HG02678 (cell line): ENCODE data around the gene COL4A2.
"Not testable (repeated sequence)": the region's sequence is repeated elsewhere in the genome, so short reads cannot be mapped to it uniquely, and the experiment has no call there.

Experiments
- ATAC-seq: cut with Tn5 transposase; IDR thresholded peaks from one replicate; pipeline ENCODE4 v1.9.1; 2021; ENCODE audit warnings: mild to moderate bottlenecking, moderate library complexity; ENCODE audit not compliant: unreplicated experiment

COL4A2 gene

GRCh38 chr13:110524541-110525257 lies 217.6 kb downstream of the COL4A2 start:
- no peak for ATAC-seq

DNA sequence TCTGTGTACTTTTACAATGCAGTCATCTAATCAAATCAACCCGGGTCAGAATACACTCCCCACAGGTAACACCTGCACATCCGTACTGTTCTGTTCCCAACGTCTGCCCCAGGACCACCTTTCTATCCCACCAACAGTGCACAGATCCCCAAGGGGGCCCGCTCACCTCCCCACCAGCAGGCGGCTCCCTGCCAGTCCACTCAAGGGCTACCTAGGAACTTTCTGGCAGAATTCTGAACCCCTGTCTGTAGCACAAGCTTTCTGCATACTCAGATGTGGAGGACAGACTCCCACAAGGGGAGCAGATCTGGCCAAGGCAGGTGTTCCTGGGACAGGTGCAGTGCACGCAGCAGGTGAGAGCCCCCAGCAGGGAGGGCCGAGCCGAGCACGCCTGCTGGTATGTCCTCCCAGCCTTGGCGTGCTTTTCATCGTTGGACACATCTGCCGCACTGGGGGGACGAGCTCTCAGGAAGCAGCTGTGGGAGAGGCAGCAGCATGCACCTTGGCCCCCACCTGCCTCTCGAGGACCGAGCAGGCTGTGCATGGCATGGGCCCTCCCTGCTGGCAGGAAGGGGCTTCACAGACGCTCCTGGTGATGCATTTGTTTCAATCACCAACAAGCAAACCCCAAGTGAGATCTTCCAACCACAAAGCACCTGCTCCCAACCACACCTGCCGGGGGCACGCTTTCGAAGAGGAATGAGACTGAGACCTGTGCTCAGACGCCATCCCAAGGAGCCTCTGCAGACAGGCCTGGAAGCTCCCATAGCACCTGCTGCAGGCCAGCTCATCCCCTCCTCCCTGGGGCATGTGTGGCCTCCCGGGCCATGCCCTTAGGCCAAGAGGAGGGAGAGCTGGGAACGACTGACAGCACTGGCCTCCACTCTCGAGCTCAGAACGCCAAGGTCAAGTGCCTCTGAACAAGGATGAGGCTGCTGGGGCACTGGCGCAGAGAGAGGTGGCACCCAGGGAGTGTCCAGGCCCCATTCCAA lies 218.5 kb downstream of the COL4A2 start:
- ATAC-seq = peak; percentile 90

DNA sequence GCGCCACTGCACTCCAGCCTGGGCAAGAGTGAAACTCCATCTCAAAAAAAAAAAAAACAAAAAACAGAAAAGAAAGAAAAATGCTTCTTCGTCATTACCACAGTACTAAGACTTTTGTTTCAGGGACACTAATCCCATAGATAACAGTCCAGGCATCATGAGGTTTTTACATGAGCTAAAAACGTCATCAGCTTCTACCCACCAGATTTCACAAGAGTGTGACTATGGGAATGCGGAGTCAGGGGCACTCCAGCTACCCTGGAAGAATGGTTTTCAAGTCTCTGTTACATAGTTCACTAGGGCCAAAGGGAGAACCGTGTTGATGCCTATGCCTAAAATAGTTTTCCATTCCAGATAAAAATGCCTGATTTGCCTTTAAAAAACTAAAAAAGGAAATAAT lies 221.3 kb downstream of the COL4A2 start:
- ATAC-seq = no peak

- no peak for ATAC-seq
Measured at GRCh38 chr13:110528911-110529310, 221.8 kb downstream of the COL4A2 start.

DNA sequence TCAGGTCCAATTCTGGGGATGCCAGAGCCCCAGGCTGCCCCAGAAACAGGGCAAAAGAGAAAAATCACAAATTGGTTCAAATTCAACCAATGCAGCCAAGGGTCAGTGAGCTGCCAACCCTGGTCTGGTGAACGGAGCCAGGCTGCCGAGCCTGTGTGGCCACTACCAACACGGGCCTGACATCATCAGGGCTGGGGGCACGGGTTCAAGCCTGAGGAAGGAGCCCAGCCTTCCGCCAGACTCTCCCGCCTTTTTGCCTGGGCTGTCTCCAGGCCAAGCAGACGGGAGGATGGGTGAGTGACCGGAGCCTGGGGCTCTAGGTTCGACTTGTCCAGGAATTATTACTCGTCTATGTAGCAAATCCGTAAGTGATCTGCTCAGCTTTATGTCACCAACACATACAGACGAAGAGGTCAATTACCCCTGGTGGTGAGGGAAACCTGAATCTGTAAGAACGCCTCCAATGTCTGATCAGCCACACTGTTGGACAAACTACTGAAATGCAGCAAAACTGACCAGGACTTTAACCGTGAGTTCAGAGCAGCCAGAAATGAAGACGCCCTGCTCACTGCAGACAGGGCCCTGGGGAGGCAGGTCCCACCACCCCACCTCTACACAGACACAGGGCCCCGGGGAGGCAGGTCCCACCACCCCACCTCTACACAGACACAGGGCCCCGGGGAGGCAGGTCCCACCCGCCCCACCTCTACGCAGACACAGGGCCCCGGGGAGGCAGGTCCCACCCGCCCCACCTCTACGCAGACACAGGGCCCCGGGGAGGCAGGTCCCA lies 222.6 kb downstream of the COL4A2 start:
- no peak for ATAC-seq

DNA sequence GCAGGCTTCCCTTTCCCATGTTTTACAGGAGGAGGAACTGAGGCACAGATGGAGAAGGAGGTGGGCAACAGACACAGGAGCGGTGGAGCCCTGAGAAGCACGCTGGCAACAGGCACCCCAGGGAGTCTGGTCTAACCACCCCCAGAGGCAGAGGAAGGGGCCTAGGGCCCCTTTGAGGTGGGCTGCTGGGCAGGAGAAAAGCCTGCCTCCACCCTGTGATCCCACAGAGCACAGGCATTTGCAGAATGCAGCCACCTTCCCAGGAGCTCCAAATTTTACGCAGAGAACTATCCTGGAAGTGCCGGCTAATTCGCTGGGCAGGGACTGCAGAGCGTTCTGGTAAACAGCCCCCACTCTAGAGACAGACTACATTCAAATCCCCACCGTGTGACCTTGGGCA lies 224.0 kb downstream of the COL4A2 start:
- ATAC-seq = no peak

- no peak for ATAC-seq
Measured at GRCh38 chr13:110531671-110532083, 224.6 kb downstream of the COL4A2 start.

DNA sequence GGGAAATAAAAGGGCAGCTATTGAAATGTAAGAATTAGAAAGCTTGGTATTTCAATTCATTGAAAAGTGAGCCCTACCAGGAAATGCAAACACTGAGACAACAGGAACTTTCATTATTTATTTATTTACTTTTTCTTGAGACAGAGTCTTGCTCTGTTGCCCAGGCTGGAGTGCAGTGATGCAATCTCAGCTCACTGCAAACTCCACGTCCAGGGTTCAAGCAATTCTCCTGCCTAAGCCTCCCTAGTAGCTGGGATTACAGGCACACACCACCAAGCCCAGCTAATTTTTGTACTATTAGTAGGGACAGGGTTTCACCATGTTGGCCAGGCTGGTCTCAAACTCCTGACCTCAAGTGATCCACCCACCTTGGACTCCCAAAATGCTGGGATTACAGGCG lies 225.2 kb downstream of the COL4A2 start:
- not testable (repeated sequence) for ATAC-seq

DNA sequence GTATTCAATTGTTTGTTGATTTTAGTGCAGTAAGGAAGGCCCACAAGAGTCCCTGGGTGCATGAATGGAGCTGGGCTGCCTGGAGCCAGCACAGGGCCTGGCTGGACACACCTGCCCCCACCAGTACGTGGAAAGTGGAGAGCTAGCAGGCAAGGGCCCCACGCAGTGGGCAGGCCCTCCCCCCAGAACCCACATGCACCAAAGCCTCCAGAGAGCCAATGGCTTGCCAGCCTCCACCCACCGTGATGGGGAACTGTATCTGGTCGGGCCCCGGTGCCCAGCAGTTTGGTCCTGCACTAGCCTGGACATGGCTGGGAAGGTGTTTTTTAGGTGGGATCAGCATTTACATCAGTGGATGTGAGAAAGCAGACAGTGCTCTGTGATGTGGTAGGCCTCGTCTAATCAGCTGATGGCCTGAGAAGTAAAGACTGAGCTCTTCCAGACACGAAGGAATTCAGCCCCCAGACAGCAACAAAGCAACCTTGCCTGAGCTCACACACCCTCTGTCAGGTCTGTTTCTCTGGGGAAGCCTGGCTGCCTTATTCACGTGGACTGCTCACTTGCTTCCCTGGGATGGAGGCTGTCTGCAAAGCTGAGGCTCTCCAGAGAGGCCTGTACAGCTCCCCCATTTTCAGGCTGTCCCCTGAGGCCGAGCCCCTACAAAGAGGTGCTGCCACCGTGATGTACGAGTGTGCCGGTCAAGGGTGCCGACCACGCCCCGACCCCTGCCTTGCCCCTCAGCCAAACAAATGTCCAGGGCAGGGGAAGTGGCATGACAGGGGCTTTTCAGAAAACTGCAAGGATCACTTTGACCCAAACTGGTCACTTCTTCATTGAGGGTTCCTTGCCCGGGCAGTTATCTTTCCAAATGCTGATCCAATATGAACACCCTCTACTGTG lies 226.9 kb downstream of the COL4A2 start:
- no peak for ATAC-seq

- ATAC-seq = no peak
Measured at GRCh38 chr13:110535526-110535925, 228.4 kb downstream of the COL4A2 start.

- no peak for ATAC-seq
Measured at GRCh38 chr13:110536006-110536693, 229.1 kb downstream of the COL4A2 start.

GRCh38 chr13:110538632-110539031 lies 231.5 kb downstream of the COL4A2 start:
- peak; percentile 54 for ATAC-seq

DNA sequence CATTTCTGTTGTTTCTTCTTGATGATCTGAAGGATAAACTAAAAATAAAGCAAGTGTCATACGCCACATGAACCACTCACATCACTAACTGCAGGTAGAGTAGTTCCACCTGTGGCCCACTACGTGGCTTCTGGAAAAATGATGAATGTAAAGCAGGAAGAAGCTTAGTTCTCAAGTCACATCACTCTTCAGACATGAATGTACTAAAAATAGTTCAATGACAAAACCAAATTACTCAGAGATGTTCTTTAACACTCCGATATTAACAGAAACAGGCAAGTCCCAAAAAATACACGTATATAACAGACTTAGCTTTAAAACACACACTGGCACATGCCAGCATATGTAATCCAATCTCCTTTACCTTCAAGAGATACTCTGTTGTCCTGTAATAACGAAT lies 232.8 kb downstream of the COL4A2 start:
- ATAC-seq = no peak

DNA sequence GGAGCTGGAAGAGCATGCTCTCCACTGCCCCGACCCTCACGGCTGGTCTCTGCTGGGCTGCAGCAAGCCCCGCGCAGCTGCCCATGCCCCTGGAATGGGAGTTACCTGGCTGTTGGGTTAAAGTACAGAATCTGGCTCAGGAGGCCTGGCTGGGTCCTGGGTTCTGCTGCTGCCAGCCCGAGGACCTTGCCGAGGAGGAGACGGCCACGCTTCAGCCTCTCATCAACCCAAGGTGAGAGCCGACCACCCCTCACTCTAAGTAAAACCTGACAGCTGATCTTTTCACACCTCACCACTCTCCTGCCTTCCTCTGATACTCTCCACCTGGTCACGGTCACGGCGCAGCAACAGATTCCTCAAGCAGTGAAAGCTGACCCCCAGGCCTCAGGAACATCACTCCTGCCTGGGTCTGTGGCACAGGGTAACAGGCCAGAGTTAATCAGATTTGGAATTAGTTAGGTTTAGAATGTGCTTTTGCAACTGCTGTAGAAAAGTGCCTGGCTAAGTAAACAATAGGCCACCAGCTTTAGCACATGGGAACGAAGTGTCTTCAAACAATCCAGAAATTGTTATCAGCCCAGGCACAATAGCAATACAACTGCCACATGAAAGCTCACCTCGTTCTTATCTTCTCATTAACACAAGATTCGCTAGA lies 233.9 kb downstream of the COL4A2 start:
- ATAC-seq = no peak

GRCh38 chr13:110541526-110541920 lies 234.4 kb downstream of the COL4A2 start:
- no peak for ATAC-seq

DNA sequence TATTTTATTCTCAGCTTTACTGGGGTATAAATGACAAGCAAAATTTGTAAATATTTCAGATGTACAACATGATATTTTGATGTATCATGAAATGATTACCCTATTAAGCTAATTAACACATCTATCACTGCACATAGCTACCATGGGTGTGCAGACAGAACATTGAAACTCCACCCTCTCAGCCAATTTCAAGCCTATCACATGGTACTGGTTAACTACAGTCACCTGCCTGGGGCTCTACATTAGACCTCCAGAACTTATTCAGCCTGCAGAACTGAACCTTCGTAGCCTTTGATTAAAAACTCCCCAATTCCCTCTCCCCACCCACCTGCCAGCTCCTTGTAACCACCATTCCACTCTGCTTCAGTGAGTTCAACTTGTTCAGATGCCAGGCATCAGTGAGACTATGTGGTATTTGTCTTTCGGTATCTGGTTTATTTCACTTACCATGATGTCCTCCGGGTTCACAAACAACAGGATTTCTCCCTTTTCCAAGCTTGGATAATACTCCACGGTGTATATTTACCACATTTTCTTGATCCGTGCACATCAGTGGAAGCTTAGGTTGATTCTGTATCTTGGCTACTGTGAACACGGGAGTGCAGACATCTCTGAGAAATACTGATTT lies 235.2 kb downstream of the COL4A2 start:
- ATAC-seq = no peak

- ATAC-seq = no peak
Measured at GRCh38 chr13:110546378-110546777, 239.3 kb downstream of the COL4A2 start.

- ATAC-seq = no peak
Measured at GRCh38 chr13:110546926-110547325, 239.8 kb downstream of the COL4A2 start.
